HEK293T (cell line): Measurements from ENCODE around the gene ANKS1B.

ENCODE experiments used
- CTCF ChIA-PET: fragments of 350-600 bp; formaldehyde crosslinking; extraction: SDS; loops from one replicate; lab custom pipeline; 2021; ENCODE audit warnings: antibody characterized with exemption, inconsistent platforms; lab: Yijun Ruan, JAX
- POLR2A ChIA-PET: fragments of 350-600 bp; formaldehyde crosslinking; extraction: SDS; loops from one replicate; lab custom pipeline; 2020; ENCODE audit warnings: antibody characterized with exemption, inconsistent platforms; lab: Yijun Ruan, JAX
- DNase-seq: peaks from one replicate; pipeline ENCODE4 v3.0.0; 2012; ENCODE audit warnings: mixed read lengths; ENCODE audit errors: extremely low spot score
- ARNT ChIP-seq: fragments of 450-650 bp; IDR thresholded peaks from 2 replicates; pipeline ENCODE4 v1.6.1; 2017; ENCODE audit warnings: mild to moderate bottlenecking
- BHLHE40 ChIP-seq: fragments of 450-650 bp; IDR thresholded peaks from 2 replicates; pipeline ENCODE4 v1.6.1; 2016; ENCODE audit warnings: mild to moderate bottlenecking, moderate library complexity, borderline replicate concordance
- CTBP1 ChIP-seq: fragments of 450-650 bp; IDR thresholded peaks from 2 replicates; pipeline ENCODE4 v1.6.1; 2016; ENCODE audit warnings: borderline replicate concordance
- ELF4 ChIP-seq: fragments of 450-650 bp; IDR thresholded peaks from 2 replicates; pipeline ENCODE4 v1.6.1; 2017; ENCODE audit warnings: antibody characterized with exemption
- FOXA1 ChIP-seq: fragments of 450-650 bp; IDR thresholded peaks from 2 replicates; pipeline ENCODE4 v1.6.1; 2016; ENCODE audit warnings: mild to moderate bottlenecking
- FOXK2 ChIP-seq: fragments of 450-650 bp; IDR thresholded peaks from 2 replicates; pipeline ENCODE4 v1.6.1; 2016; ENCODE audit warnings: mild to moderate bottlenecking
- FOXM1 ChIP-seq: fragments of 450-650 bp; IDR thresholded peaks from 2 replicates; pipeline ENCODE4 v1.6.1; 2017; ENCODE audit warnings: mild to moderate bottlenecking, borderline replicate concordance
- HDGF ChIP-seq: fragments of 450-650 bp; IDR thresholded peaks from 2 replicates; pipeline ENCODE4 v1.6.1; 2017; ENCODE audit warnings: antibody characterized with exemption, borderline replicate concordance
- L3MBTL2 ChIP-seq: fragments of 450-650 bp; conservative IDR thresholded peaks from 2 replicates; pipeline ENCODE4 v1.6.1; 2016; ENCODE audit warnings: mild to moderate bottlenecking
- LEF1 ChIP-seq: fragments of 450-650 bp; IDR thresholded peaks from 2 replicates; pipeline ENCODE4 v1.6.1; 2017; ENCODE audit warnings: mild to moderate bottlenecking, borderline replicate concordance
- NFRKB ChIP-seq: fragments of 450-650 bp; IDR thresholded peaks from 2 replicates; pipeline ENCODE4 v1.6.1; 2016; ENCODE audit warnings: mild to moderate bottlenecking, moderate library complexity
- SP1 ChIP-seq: fragments of 450-650 bp; IDR thresholded peaks from 2 replicates; pipeline ENCODE4 v1.6.1; 2017
- SUZ12 ChIP-seq: fragments of 450-650 bp; IDR thresholded peaks from 2 replicates; pipeline ENCODE4 v1.6.1; 2016; ENCODE audit warnings: mild to moderate bottlenecking
- TARDBP ChIP-seq: fragments of 450-650 bp; IDR thresholded peaks from 2 replicates; pipeline ENCODE4 v1.6.1; 2016
- ZNF384 ChIP-seq: fragments of 450-650 bp; IDR thresholded peaks from 2 replicates; pipeline ENCODE4 v1.6.1; 2016
- TF ChIP-seq, protein P1 (sequence below): fragments of 450-650 bp; IDR thresholded peaks from 2 replicates; pipeline ENCODE4 v1.6.1; 2016

The ANKS1B gene

DNA sequence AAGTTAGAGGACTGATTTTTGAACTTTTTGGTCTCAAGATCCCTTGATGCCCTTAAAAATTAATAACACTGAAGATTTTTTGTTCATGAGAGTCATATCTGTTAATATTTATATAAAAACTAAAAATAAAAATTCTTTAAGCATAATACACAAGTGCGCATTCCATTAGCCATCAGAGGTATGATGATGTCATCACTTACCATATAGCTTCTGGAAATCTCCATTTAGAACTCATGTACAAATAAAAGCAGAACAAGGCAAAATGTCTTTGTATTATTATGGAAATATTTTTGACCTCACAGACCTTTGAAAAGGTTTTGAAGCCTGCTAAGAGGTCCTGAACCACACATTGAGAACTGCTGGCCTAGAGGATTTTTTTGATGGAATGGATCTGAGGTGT lies 551.6 kb downstream of the ANKS1B start:
- TF ChIP-seq LEF1 (no peak), SUZ12 (no peak), TARDBP (no peak), ARNT (no peak), SP1 (no peak), HDGF (no peak), ZNF384 (no peak)
- no peak for DNase-seq
- ChIA-PET CTCF (no interaction called here), POLR2A (no interaction called here)

DNA sequence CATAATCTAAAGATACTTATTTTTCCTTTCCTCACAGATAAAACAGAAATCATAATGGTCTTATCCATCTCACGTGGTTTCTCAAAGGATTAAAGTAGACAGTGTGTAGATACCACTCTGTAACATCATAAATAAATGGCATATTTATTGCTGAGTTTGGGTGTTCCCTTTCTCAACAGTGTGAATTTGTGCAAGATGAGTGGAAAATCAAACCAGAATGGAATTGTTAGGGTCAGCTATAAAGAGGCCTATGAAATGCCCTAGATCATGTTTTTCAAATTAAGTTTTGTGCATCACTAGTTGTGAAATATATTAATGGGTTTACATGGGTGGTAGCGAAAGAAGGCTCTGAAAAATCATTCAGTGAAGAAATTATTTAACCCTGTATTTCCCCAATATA lies 553.5 kb downstream of the ANKS1B start:
- CTCF ChIA-PET: no interaction called here
- DNase-seq: no peak
- TF ChIP-seq SUZ12 (no peak), SP1 (no peak), HDGF (no peak), ELF4 (no peak), TARDBP (no peak), ARNT (no peak), FOXK2 (no peak), FOXM1 (no peak), NFRKB (no peak), BHLHE40 (no peak)
- TF ChIP-seq, protein P1, sequence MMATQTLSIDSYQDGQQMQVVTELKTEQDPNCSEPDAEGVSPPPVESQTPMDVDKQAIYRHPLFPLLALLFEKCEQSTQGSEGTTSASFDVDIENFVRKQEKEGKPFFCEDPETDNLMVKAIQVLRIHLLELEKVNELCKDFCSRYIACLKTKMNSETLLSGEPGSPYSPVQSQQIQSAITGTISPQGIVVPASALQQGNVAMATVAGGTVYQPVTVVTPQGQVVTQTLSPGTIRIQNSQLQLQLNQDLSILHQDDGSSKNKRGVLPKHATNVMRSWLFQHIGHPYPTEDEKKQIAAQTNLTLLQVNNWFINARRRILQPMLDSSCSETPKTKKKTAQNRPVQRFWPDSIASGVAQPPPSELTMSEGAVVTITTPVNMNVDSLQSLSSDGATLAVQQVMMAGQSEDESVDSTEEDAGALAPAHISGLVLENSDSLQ: no peak
- POLR2A ChIA-PET: no interaction called here

DNA sequence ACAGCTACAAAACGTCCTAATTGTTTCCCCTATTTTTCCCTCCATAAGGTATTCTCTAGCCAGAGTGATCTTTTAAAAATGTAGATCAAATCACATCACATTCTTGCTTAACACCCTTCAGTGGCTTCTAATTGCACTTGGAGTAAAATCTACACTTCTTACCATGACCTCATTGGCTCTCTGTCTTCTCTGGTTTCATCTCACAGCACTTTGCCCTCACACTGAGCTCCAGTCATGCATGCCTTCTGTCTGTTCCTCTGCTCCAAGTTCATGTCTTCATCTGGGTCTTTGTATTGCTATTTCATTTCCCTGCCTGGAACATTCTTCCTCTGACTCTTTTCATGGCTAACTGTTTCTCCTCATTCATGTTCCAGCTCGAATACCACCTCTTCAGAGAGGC lies 557.6 kb downstream of the ANKS1B start:
- TF ChIP-seq LEF1 (no peak), ARNT (no peak), TARDBP (no peak)
- POLR2A ChIA-PET: no interaction called here
- CTCF ChIA-PET: no interaction called here
- DNase-seq: no peak

DNA sequence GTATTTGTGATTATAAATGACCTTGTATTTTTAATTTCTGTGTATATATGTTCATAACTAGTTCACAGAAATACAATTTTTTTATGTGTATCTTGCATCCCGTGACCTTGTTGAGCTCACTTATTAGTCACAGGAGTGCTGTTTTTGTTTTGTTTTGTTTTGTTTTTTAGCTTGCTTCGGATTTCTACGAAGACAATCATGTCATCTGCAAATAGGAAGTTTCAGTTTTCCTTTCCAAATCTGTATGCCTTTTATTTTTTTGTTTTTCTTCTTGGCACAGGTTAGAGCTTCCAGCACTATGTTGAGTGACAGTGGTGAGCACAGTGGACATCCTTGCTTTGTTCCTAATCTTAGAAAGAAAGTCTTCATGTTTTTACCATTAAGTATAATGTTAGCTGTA lies 566.4 kb downstream of the ANKS1B start:
- TF ChIP-seq FOXA1 (no peak), TARDBP (no peak), FOXK2 (no peak), FOXM1 (no peak), L3MBTL2 (no peak), ELF4 (no peak), LEF1 (no peak), ZNF384 (no peak), ARNT (no peak), HDGF (no peak), SP1 (no peak), BHLHE40 (no peak), SUZ12 (no peak), CTBP1 (no peak), NFRKB (no peak)
- TF ChIP-seq, protein P1: no peak
- POLR2A ChIA-PET: no interaction called here
- no peak for DNase-seq
- CTCF ChIA-PET: no interaction called here

DNA sequence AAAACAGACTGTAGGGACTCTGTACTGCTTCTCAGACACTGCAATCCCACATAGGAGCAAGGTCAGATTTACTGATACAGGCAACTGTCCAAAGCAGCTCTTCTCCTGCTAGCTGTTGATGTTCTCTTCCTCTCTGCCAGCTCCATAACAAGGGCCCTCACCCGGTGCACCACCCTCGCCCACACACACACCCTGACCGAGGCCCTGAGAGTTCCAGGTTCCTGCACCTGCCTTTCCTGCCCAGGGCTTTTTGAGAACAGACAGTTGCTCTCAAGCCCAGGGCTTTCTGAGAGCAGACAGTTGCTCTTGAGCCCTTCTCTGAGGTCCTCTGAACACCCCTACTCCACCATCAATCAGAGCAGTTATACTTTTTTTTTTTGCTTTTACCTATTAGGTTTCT lies 571.0 kb downstream of the ANKS1B start:
- TF ChIP-seq ZNF384 (no peak), NFRKB (no peak), ARNT (no peak), BHLHE40 (no peak), CTBP1 (no peak), L3MBTL2 (no peak), SP1 (no peak), FOXA1 (no peak), HDGF (no peak), ELF4 (no peak), FOXK2 (no peak), TARDBP (no peak), FOXM1 (no peak), LEF1 (no peak), SUZ12 (no peak)
- TF ChIP-seq, protein P1: no peak
- no peak for DNase-seq
- ChIA-PET CTCF (no interaction called here), POLR2A (no interaction called here)

DNA sequence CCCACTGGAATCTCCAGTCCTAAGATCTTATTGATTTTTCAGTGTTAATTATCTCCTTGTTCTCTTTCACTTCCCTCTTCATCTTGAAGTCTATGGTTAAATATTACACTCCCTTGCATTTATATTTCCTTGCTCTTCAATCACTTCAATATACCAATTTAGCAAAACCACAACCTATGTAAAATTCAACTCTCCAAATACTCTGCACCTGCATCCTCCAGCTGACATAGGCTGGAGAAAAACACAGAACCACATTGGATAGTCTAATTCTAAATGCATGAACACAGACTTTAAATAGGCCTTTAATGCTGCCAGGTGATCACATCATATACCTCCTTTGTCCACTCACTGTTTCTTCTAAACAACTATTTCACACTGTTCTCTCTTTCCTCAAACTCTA lies 591.0 kb downstream of the ANKS1B start:
- TF ChIP-seq FOXA1 (no peak), ARNT (no peak), NFRKB (no peak), LEF1 (no peak), TARDBP (no peak), HDGF (no peak), FOXM1 (no peak), ZNF384 (no peak), BHLHE40 (no peak), CTBP1 (no peak)
- TF ChIP-seq, protein P1: no peak
- ChIA-PET CTCF (no interaction called here), POLR2A (no interaction called here)
- DNase-seq: no peak
